Measurements from ENCODE around the gene METTL16.

DNA sequence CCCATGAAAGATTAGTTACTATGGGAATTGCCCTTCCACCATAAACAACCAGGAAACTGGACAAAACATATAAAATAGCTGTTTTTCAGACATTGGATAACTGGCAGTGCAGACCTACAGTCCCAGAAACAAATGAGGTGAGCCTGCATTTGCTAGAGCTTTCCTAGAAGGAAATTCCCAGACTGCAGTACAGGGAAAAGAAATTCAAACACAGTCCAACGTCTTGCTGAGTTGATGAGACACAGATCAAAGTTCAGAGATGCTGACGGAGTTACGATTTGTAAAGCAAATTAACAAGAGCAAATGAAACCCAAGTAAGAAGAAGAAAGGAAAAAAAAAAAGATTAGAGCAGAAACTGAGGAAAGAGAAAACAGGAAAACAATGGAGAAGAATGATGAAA lies 69.5 kb downstream of the METTL16 start:
- TF ChIP-seq, protein P1, sequence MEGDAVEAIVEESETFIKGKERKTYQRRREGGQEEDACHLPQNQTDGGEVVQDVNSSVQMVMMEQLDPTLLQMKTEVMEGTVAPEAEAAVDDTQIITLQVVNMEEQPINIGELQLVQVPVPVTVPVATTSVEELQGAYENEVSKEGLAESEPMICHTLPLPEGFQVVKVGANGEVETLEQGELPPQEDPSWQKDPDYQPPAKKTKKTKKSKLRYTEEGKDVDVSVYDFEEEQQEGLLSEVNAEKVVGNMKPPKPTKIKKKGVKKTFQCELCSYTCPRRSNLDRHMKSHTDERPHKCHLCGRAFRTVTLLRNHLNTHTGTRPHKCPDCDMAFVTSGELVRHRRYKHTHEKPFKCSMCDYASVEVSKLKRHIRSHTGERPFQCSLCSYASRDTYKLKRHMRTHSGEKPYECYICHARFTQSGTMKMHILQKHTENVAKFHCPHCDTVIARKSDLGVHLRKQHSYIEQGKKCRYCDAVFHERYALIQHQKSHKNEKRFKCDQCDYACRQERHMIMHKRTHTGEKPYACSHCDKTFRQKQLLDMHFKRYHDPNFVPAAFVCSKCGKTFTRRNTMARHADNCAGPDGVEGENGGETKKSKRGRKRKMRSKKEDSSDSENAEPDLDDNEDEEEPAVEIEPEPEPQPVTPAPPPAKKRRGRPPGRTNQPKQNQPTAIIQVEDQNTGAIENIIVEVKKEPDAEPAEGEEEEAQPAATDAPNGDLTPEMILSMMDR (IDR thresholded peaks at IDR 0.05): no peak
- no peak for TF ChIP-seq EP300 (IDR thresholded peaks at IDR 0.05)
